Smooth muscle cell (in vitro differentiated cells): ENCODE results near the gene TPST1. TPM values are rescaled to one million over a fixed set of nuclear protein-coding genes. Genes with fewer than 3 reads are reported as not detected.

Experiments
- DNase-seq: peaks from one replicate; lab custom pipeline; 2025; ENCODE audit not compliant: unreplicated experiment; lab: John Stamatoyannopoulos, UW
- H2AFZ ChIP-seq: fragments of 200-600 bp; sonication (generic); 2 replicates; pipeline ENCODE4 v1.6.0; 2016; ENCODE audit warnings: antibody characterized with exemption, low read depth, mild to moderate bottlenecking
- H3F3A ChIP-seq: fragments of 200-600 bp; sonication (generic); 2 replicates; pipeline ENCODE4 v1.6.0; 2017; ENCODE audit warnings: antibody characterized with exemption, low read depth
- H3K27ac ChIP-seq: fragments of 200-600 bp; sonication (generic); 2 replicates; pipeline ENCODE4 v1.5.1; 2016; ENCODE audit warnings: low read depth, mild to moderate bottlenecking
- H3K27me3 ChIP-seq: fragments of 200-600 bp; sonication (generic); 2 replicates; pipeline ENCODE4 v1.6.1; 2016; ENCODE audit warnings: low read depth, mild to moderate bottlenecking
- H3K36me3 ChIP-seq: fragments of 200-600 bp; sonication (generic); 2 replicates; pipeline ENCODE4 v1.5.1; 2016; ENCODE audit warnings: low read depth
- H3K4me1 ChIP-seq: fragments of 200-600 bp; sonication (generic); 2 replicates; pipeline ENCODE4 v1.5.1; 2016; ENCODE audit warnings: low read depth
- H3K4me2 ChIP-seq: fragments of 200-600 bp; sonication (generic); 2 replicates; pipeline ENCODE4 v1.6.0; 2016; ENCODE audit warnings: mild to moderate bottlenecking
- H3K4me3 ChIP-seq: fragments of 200-600 bp; sonication (generic); 2 replicates; pipeline ENCODE4 v1.5.1; 2016; ENCODE audit warnings: mild to moderate bottlenecking
- H3K79me2 ChIP-seq: fragments of 200-600 bp; sonication (generic); 2 replicates; pipeline ENCODE4 v1.6.0; 2016; ENCODE audit warnings: low read depth, mild to moderate bottlenecking
- H3K9ac ChIP-seq: fragments of 200-600 bp; sonication (generic); 2 replicates; pipeline ENCODE4 v1.6.0; 2016; ENCODE audit warnings: low read depth
- H3K9me3 ChIP-seq: fragments of 200-600 bp; sonication (generic); replicated peaks from 2 replicates; pipeline ENCODE4 v1.5.1; 2016; ENCODE audit warnings: low read depth
- H4K20me1 ChIP-seq: fragments of 200-600 bp; sonication (generic); 2 replicates; pipeline ENCODE4 v1.6.0; 2016; ENCODE audit warnings: low read depth
- WGBS: methylation state at CpG from one replicate; pipeline ENCODE4 v1.1.7; 2016; ENCODE audit warnings: low lambda C conversion rate; 5-methylcytosine and 5-hydroxymethylcytosine counted together
- polyA plus RNA-seq: library from polyadenylated mRNA; unstranded; fragments of >200 nt; fragmentation: Nextera tagmentation; extraction: Ambion mirVana; gene quantifications from 2 replicates; pipeline ENCODE4 v1.2.1, GENCODE V29; 2016
- total RNA-seq: library from RNA; depleted of rRNA; stranded (reverse); fragments of >200 nt; gene quantifications from 2 replicates; pipeline ENCODE4 v1.2.3, GENCODE V29; 2014
- TF ChIP-seq, protein P1 (sequence below): fragments of 200-600 bp; sonication (generic); IDR thresholded peaks from 2 replicates; pipeline ENCODE4 v1.5.1; 2017; ENCODE audit warnings: borderline replicate concordance, mild to moderate bottlenecking, antibody characterized with exemption; ENCODE audit not compliant: insufficient read depth, poor library complexity, severe bottlenecking

The TPST1 gene
- total and polyA plus RNA-seq, 2 experiments from 2014 or later: 133 to 139 TPM

DNA sequence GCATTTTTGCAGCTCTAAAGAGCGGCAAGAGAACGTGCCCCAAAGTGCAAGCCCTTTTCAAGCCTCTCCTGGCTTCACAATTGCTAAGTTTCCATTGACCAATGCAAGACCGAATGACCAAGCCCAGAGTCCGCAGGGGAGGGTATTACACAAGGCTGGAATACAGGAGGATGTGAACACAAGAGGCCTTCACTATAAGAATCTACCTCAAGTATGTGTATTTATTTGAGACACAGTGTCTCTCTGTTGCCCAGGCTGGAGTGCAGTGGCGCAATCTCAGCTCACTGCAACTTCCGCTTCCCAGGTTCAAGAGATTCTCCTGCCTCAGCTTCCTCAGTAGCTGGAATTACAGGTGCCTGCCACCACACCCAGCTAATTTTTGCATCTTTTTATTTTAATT lies 22.2 kb upstream of the TPST1 start:
- TF ChIP-seq, protein P1, sequence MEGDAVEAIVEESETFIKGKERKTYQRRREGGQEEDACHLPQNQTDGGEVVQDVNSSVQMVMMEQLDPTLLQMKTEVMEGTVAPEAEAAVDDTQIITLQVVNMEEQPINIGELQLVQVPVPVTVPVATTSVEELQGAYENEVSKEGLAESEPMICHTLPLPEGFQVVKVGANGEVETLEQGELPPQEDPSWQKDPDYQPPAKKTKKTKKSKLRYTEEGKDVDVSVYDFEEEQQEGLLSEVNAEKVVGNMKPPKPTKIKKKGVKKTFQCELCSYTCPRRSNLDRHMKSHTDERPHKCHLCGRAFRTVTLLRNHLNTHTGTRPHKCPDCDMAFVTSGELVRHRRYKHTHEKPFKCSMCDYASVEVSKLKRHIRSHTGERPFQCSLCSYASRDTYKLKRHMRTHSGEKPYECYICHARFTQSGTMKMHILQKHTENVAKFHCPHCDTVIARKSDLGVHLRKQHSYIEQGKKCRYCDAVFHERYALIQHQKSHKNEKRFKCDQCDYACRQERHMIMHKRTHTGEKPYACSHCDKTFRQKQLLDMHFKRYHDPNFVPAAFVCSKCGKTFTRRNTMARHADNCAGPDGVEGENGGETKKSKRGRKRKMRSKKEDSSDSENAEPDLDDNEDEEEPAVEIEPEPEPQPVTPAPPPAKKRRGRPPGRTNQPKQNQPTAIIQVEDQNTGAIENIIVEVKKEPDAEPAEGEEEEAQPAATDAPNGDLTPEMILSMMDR: no peak
- Histone ChIP-seq H3K27me3 (no peaks in the 10 kb centered on the region), H3K4me3 (no peak overlapping the region), H3K9ac (no peak overlapping the region), H3K79me2 (no peaks in the 10 kb centered on the region), H4K20me1 (no peaks in the 10 kb centered on the region), H3F3A (no peaks in the 10 kb centered on the region), H3K36me3 (no peaks in the 10 kb centered on the region), H3K27ac (peak overlapping the region; percentile 89), H3K9me3 (no peaks in the 10 kb centered on the region), H3K4me2 (no peak overlapping the region), H2AFZ (no peak overlapping the region), H3K4me1 (no peaks in the 10 kb centered on the region)
- 99% methylated on average over 6 of the region's 6 CpGs for WGBS
- no peak for DNase-seq

DNA sequence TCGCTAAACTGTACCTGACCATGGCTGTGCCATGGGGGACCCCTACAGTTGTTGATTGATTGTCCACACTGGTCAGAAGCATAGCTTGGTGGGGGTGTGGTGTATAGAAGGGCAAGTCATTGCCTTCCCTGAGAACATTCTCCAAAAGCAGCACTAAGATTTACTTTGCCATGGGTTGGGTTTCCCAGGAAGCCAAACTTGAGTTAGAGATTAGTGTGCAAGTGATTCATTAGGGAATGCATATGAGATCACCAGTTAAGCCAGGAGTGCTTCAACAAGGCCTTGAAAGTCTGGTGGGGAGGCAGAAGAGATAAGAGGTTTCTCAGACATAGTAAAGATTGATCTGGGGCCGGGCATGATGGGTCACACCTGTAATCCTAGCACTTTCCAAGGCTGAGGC lies 21.4 kb upstream of the TPST1 start:
- Histone ChIP-seq H3K9ac (peak overlapping the region; percentile 57), H2AFZ (no peak overlapping the region), H4K20me1 (no peaks in the 10 kb centered on the region), H3K36me3 (no peaks in the 10 kb centered on the region), H3K4me1 (no peaks in the 10 kb centered on the region), H3K27ac (peak overlapping the region; percentile 89), H3K27me3 (no peaks in the 10 kb centered on the region), H3K4me3 (no peak overlapping the region), H3K4me2 (no peak overlapping the region), H3K9me3 (no peaks in the 10 kb centered on the region), H3F3A (no peaks in the 10 kb centered on the region), H3K79me2 (no peaks in the 10 kb centered on the region)
- TF ChIP-seq, protein P1: no peak
- WGBS: 53% methylated on average over 2 of the region's 2 CpGs
- DNase-seq: no peak

DNA sequence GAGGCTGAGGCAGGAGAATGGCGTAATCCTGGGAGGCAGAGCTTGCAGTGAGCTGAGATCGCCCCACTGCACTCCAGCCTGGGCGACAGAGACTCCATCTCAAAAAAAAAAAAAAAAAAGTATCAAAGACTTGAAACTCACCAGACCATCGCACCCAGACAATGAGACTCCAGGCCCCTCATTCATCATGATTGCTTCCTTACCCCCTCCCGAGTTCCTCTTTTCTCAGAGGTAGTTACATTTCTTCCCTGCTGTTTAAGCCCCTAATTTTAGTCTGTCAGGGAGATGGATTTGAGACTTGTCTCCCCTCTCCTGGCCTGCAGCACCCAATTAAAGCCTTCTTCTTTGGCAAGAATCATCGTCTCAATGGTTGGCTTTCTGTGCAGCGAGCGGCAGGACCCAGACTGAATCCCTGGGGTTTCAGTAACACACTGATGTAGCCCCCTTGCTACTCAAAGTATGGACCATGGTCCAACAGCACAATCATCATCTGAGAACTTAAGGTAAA lies 19.4 kb upstream of the TPST1 start:
- Histone ChIP-seq H3K27me3 (no peaks in the 10 kb centered on the region), H3K9ac (no peak overlapping the region), H3K9me3 (no peaks in the 10 kb centered on the region), H3K4me2 (no peak overlapping the region), H3F3A (no peaks in the 10 kb centered on the region), H2AFZ (no peak overlapping the region), H3K27ac (no peak overlapping the region), H3K36me3 (no peaks in the 10 kb centered on the region), H3K4me3 (no peak overlapping the region), H3K79me2 (no peaks in the 10 kb centered on the region), H3K4me1 (no peaks in the 10 kb centered on the region), H4K20me1 (no peaks in the 10 kb centered on the region)
- TF ChIP-seq, protein P1: no peak
- no peak for DNase-seq
- WGBS: 96% methylated on average over 6 of the region's 8 CpGs

DNA sequence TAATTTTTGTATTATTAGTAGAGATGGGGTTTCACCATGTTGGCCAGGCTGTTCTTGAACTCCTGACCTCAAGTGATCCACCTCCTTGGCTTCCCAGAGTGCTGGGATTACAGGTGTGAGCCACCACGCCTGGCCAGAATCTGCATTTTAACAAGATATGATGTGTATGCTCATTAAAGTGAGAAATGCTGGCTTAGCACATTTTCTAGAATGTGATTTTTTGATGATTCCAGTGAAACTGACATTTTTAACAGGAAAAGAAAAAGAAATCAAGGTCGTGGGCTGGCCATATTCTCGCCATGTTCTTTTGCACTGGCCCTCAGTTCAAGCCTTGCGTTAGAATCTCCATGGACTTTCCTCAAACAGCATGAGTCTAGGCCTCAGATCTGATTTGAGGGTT lies 18.1 kb upstream of the TPST1 start:
- WGBS: 90% methylated on average over 4 of the region's 4 CpGs

More for the DNA sequence above, 18.1 kb upstream of the TPST1 start:
- Histone ChIP-seq H3K4me3 (no peak overlapping the region), H3K4me1 (no peaks in the 10 kb centered on the region), H3K36me3 (no peaks in the 10 kb centered on the region), H3F3A (no peaks in the 10 kb centered on the region), H2AFZ (no peak overlapping the region), H3K27ac (peak overlapping the region; percentile 65), H3K79me2 (no peaks in the 10 kb centered on the region), H3K4me2 (no peak overlapping the region), H3K9me3 (no peaks in the 10 kb centered on the region), H4K20me1 (no peaks in the 10 kb centered on the region), H3K9ac (no peak overlapping the region), H3K27me3 (no peaks in the 10 kb centered on the region)
- DNase-seq: no peak
- TF ChIP-seq, protein P1: no peak
